Upper lobe of left lung (tissue), 4 donors: ENCODE data around the gene EEF1AKMT4.

Experiments
- POLR2A ChIP-seq, 4 donors: fragments of 450-650 bp; IDR thresholded peaks; one replicate each; pipeline ENCODE4 v1.5.1; 2016 to 2017; ENCODE audit warnings: antibody characterized with exemption in 4 of 4, mild to moderate bottlenecking in 2 of 4
- POLR2AphosphoS5 ChIP-seq, 2 donors: sonication (generic); formaldehyde crosslinking; IDR thresholded peaks; one replicate each; pipeline ENCODE4 v1.5.1; 2017; ENCODE audit warnings: antibody characterized with exemption in 2 of 2
- TF ChIP-seq, protein P1 (sequence below), 6 experiments: fragments of 450-650 bp in 4 of 6; fragments of 200-600 bp in 2 of 6; sonication (generic) in 2 of 6; IDR thresholded peaks; one replicate each; pipeline ENCODE4 v1.5.1; 2016 to 2019; ENCODE audit warnings: antibody characterized with exemption in 6 of 6

DNA sequence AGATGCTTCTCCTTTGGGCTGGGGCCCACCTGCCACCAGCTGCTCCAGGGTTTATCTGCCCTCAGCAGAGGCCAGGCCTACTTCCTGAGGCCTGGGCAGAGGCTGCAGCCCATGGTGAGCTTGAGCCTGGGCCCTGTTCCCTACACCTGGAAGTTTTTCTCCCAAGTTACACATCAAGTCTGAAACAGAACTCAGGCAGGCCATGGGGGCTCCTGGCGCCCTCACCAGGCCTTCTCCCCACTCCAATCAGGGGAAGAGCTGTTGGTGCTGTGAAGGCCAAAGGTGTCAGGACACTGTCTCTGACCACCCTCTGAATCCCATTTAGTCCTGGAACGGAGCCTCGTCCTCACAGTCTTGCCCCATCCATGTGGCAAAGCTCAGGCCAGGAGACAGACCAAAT is 12.8 kb upstream of the EEF1AKMT4 start:
- TF ChIP-seq, protein P1, sequence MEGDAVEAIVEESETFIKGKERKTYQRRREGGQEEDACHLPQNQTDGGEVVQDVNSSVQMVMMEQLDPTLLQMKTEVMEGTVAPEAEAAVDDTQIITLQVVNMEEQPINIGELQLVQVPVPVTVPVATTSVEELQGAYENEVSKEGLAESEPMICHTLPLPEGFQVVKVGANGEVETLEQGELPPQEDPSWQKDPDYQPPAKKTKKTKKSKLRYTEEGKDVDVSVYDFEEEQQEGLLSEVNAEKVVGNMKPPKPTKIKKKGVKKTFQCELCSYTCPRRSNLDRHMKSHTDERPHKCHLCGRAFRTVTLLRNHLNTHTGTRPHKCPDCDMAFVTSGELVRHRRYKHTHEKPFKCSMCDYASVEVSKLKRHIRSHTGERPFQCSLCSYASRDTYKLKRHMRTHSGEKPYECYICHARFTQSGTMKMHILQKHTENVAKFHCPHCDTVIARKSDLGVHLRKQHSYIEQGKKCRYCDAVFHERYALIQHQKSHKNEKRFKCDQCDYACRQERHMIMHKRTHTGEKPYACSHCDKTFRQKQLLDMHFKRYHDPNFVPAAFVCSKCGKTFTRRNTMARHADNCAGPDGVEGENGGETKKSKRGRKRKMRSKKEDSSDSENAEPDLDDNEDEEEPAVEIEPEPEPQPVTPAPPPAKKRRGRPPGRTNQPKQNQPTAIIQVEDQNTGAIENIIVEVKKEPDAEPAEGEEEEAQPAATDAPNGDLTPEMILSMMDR (IDR thresholded peaks at IDR 0.05) = no peak
- TF ChIP-seq POLR2A (IDR thresholded peaks at IDR 0.05) = no peak
- TF ChIP-seq POLR2AphosphoS5 (IDR thresholded peaks at IDR 0.05) = no peak
